ENCODE results near the gene XCR1.
"Not testable (repeated sequence)": the region's sequence is repeated elsewhere in the genome, so short reads cannot be mapped to it uniquely, and the experiment has no call there.

Gene XCR1

GRCh38 chr3:46038916-46039315 lies 11.6 kb upstream of the XCR1 start:
- DNase-seq (ENCODE audit: low read depth in 2 of 2), result no peak

- DNase-seq (ENCODE audit: low read depth in 2 of 2), result not testable (repeated sequence)
Measured at GRCh38 chr3:46038071-46038470, 10.8 kb upstream of the XCR1 start.

- no peak for DNase-seq (ENCODE audit: low read depth in 2 of 2)
Measured at GRCh38 chr3:46036191-46036590, 8.9 kb upstream of the XCR1 start.

- DNase-seq (ENCODE audit: low read depth in 2 of 2), result no peak
Measured at GRCh38 chr3:46031747-46032146, 4.5 kb upstream of the XCR1 start.

GRCh38 chr3:46031269-46031668 lies 4.0 kb upstream of the XCR1 start:
- no peak for DNase-seq (ENCODE audit: low read depth in 2 of 2)

GRCh38 chr3:46030626-46031025 lies 3.3 kb upstream of the XCR1 start:
- no peak for DNase-seq (ENCODE audit: low read depth in 2 of 2)

GRCh38 chr3:46029953-46030543 lies 2.8 kb upstream of the XCR1 start:
- DNase-seq (ENCODE audit: low read depth in 2 of 2), result no peak

- no peak for DNase-seq (ENCODE audit: low read depth in 2 of 2)
Measured at GRCh38 chr3:46027736-46028397, 584 bp upstream of the XCR1 start.

- no peak for DNase-seq (ENCODE audit: low read depth in 2 of 2)
Measured at GRCh38 chr3:46025139-46025538, 2.1 kb downstream of the XCR1 start.

- no peak for DNase-seq (ENCODE audit: low read depth in 2 of 2)
Measured at GRCh38 chr3:46024131-46024530, 3.2 kb downstream of the XCR1 start.

GRCh38 chr3:46022909-46023785 lies 4.1 kb downstream of the XCR1 start:
- DNase-seq (ENCODE audit: low read depth in 2 of 2), result no peak

- DNase-seq (ENCODE audit: low read depth in 2 of 2), result no peak
Measured at GRCh38 chr3:46021516-46021915, 5.8 kb downstream of the XCR1 start.

- DNase-seq (ENCODE audit: low read depth in 2 of 2), result no peak
Measured at GRCh38 chr3:46020766-46021510, 6.3 kb downstream of the XCR1 start.

GRCh38 chr3:46019707-46020106 lies 7.6 kb downstream of the XCR1 start:
- DNase-seq (ENCODE audit: low read depth in 2 of 2), result peak; percentile 20 to 53

GRCh38 chr3:46017720-46018119 lies 9.6 kb downstream of the XCR1 start:
- DNase-seq (ENCODE audit: low read depth in 2 of 2), result no peak

- DNase-seq (ENCODE audit: low read depth in 2 of 2), result no peak
Measured at GRCh38 chr3:46013316-46014094, 13.8 kb downstream of the XCR1 start.

- no peak for DNase-seq (ENCODE audit: low read depth in 2 of 2)
Measured at GRCh38 chr3:46012246-46012645, 15.0 kb downstream of the XCR1 start.

- no peak for DNase-seq (ENCODE audit: low read depth in 2 of 2)
Measured at GRCh38 chr3:46010519-46011113, 16.7 kb downstream of the XCR1 start.

- DNase-seq (ENCODE audit: low read depth in 2 of 2), result no peak
Measured at GRCh38 chr3:46008058-46008457, 19.2 kb downstream of the XCR1 start.

- no peak for DNase-seq (ENCODE audit: low read depth in 2 of 2)
Measured at GRCh38 chr3:46007280-46007679, 20.0 kb downstream of the XCR1 start.
